Right atrium auricular region (tissue), 2 donors: ENCODE results near the gene DUSP8. TPM values are rescaled to one million over a fixed set of nuclear protein-coding genes. Genes with fewer than 3 reads are reported as not detected.

ENCODE experiments used
- DNase-seq: peaks from one replicate; pipeline ENCODE4 v3.0.0-alpha.2; 2019; ENCODE audit warnings: low spot score
- H3K27ac ChIP-seq, 2 donors: fragments of 200-600 bp; sonication (generic); 1 replicate in 1 of 2; 2 replicates in 1 of 2; pipeline ENCODE4 v1.5.1; 2016 to 2019
- H3K27me3 ChIP-seq, 2 donors: fragments of 200-600 bp; sonication (generic); one replicate each; pipeline versions ENCODE4 v1.5.1 to v1.6.0; 2017 to 2019
- H3K36me3 ChIP-seq: fragments of 200-600 bp; sonication (generic); one replicate; pipeline ENCODE4 v1.5.1; 2016
- H3K4me1 ChIP-seq, 2 donors: fragments of 200-600 bp; sonication (generic); one replicate each; pipeline versions ENCODE4 v1.5.1 to v1.6.0; 2017 to 2019
- H3K4me3 ChIP-seq, 2 donors: fragments of 200-600 bp; sonication (generic); 1 replicate in 1 of 2; 2 replicates in 1 of 2; pipeline ENCODE4 v1.5.1; 2017 to 2019; ENCODE audit warnings: mild to moderate bottlenecking in 1 of 2, moderate library complexity in 1 of 2
- H3K9me3 ChIP-seq, 2 donors: fragments of 200-600 bp; sonication (generic); one replicate each; pipeline ENCODE4 v1.5.1; 2019
- CTCF ChIP-seq, 2 donors: fragments of 200-600 bp; sonication (generic); IDR thresholded peaks; one replicate each; pipeline ENCODE4 v1.5.1; 2019; ENCODE audit warnings: antibody characterized with exemption in 2 of 2
- total RNA-seq, 2 donors: library from RNA; depleted of rRNA; stranded (reverse); fragments of >200 nt; gene quantifications; one replicate each; pipeline ENCODE4 v1.1.0, GENCODE V29; 2016

Gene DUSP8
- total RNA-seq, 2 donors from 2014 or later, result 4.4 to 24.5 TPM

GRCh38 chr11:1523779-1524178 is 48.3 kb downstream of the DUSP8 start:
- peaks cover 0 to 61% of the 10 kb centered on the region in 2 donors for H3K4me1 ChIP-seq

GRCh38 chr11:1523077-1523476 is 49.0 kb downstream of the DUSP8 start:
- DNase-seq, result no peak
- Histone ChIP-seq H3K27me3 (no peaks in the 10 kb centered on the region), H3K9me3 (no peaks in the 10 kb centered on the region), H3K4me1 (peaks cover 0 to 54% of the 10 kb centered on the region in 2 donors), H3K27ac (no peak overlapping the region), H3K36me3 (no peaks in the 10 kb centered on the region), H3K4me3 (no peak overlapping the region)
- TF ChIP-seq CTCF (IDR thresholded peaks at IDR 0.05), result no peak

More at GRCh38 chr11:1523779-1524178, 48.3 kb downstream of the DUSP8 start:
- Histone ChIP-seq H3K27me3 (no peaks in the 10 kb centered on the region), H3K36me3 (no peaks in the 10 kb centered on the region), H3K27ac (no peak overlapping the region), H3K4me3 (no peak overlapping the region), H3K9me3 (no peaks in the 10 kb centered on the region)
- no peak for TF ChIP-seq CTCF (IDR thresholded peaks at IDR 0.05)
- DNase-seq, result no peak

- no peak overlapping the region for H3K27ac ChIP-seq
- H3K4me1 ChIP-seq, result peaks cover 0 to 55% of the 10 kb centered on the region in 2 donors
- H3K36me3 ChIP-seq, result no peaks in the 10 kb centered on the region
- H3K4me3 ChIP-seq, result no peak overlapping the region
- no peaks in the 10 kb centered on the region for H3K9me3 ChIP-seq
- DNase-seq, result no peak
- TF ChIP-seq CTCF (IDR thresholded peaks at IDR 0.05), result no peak
- no peaks in the 10 kb centered on the region for H3K27me3 ChIP-seq
Measured at GRCh38 chr11:1522081-1522424, 50.0 kb downstream of the DUSP8 start.

- no peaks in the 10 kb centered on the region for H3K36me3 ChIP-seq
- H3K9me3 ChIP-seq, result no peaks in the 10 kb centered on the region
- no peak overlapping the region for H3K27ac ChIP-seq
- peaks cover 0 to 61% of the 10 kb centered on the region in 2 donors for H3K4me1 ChIP-seq
- no peak for DNase-seq
- no peaks in the 10 kb centered on the region for H3K27me3 ChIP-seq
- no peak for TF ChIP-seq CTCF (IDR thresholded peaks at IDR 0.05)
- H3K4me3 ChIP-seq, result no peak overlapping the region
Measured at GRCh38 chr11:1521382-1522080, 50.5 kb downstream of the DUSP8 start.

- Histone ChIP-seq H3K27me3 (no peaks in the 10 kb centered on the region), H3K9me3 (no peaks in the 10 kb centered on the region), H3K27ac (no peak overlapping the region), H3K36me3 (no peaks in the 10 kb centered on the region), H3K4me3 (no peak overlapping the region), H3K4me1 (peaks cover 0 to 65% of the 10 kb centered on the region in 2 donors)
- no peak for DNase-seq
- TF ChIP-seq CTCF (IDR thresholded peaks at IDR 0.05), result no peak
Measured at GRCh38 chr11:1520663-1521267, 51.3 kb downstream of the DUSP8 start.
